ENCODE results near the gene ZDHHC22. TPM values are rescaled to one million over a fixed set of nuclear protein-coding genes. Genes with fewer than 3 reads are reported as not detected.
A peak's percentile ranks its signal among the peaks of the same experiment; 100 is the strongest.

Gene ZDHHC22
- total RNA-seq, 6 donors from 2014 or later: 0.06 TPM; not detected in 5

- no peak for TF ChIP-seq EP300 (IDR thresholded peaks at IDR 0.05)
- H3K27ac ChIP-seq: no peak overlapping the region
- peaks cover 0 to 14% (median 11%) of the 10 kb centered on the region in 4 donors for H3K9me3 ChIP-seq
- no peak overlapping the region for H3K4me3 ChIP-seq
- 86 to 89% methylated on average over 3 of the region's 3 CpGs for WGBS, 2 donors
- H3K27me3 ChIP-seq: no peaks in the 10 kb centered on the region
- H3K36me3 ChIP-seq: no peaks in the 10 kb centered on the region
- peaks cover 8 to 12% (median 10%) of the 10 kb centered on the region in 4 donors for H3K4me1 ChIP-seq
- ATAC-seq (ENCODE audit: low FRiP score in 2 of 2) (no peak), DNase-seq (no peak)
Observed at GRCh38 chr14:77092676-77093075, 48.9 kb downstream of the ZDHHC22 start.

DNA sequence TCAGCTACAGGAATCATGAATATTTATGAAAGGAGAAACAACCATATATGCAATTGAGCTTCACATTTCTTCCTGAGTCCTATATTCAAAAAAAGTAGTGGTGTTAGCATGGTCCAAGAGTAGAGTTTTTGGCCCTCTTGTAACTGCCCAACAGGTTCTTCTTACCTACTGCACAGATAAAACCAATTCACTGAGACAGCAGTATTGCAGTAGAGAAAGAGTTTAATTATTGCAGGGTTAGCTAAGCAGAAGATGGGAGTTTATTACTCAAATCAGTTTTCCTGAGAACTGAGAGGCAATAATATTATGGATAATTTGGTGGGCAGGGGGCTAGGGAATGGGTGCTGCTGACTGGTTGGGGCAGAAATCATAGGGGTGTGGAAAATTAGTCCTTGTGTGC lies 50.1 kb downstream of the ZDHHC22 start:
- Histone ChIP-seq H3K4me3 (no peak overlapping the region), H3K9me3 (peaks cover 0 to 14% (median 11%) of the 10 kb centered on the region in 4 donors), H3K27me3 (no peaks in the 10 kb centered on the region), H3K36me3 (no peaks in the 10 kb centered on the region), H3K27ac (no peak overlapping the region), H3K4me1 (peaks cover 2 to 5% (median 4%) of the 10 kb centered on the region in 4 donors)
- DNase-seq (no peak), ATAC-seq (ENCODE audit: low FRiP score in 2 of 2) (no peak)
- TF ChIP-seq POLR2A (IDR thresholded peaks at IDR 0.05) (no peak), POLR2AphosphoS5 (IDR thresholded peaks at IDR 0.05) (no peak)
- TF ChIP-seq, protein P1, sequence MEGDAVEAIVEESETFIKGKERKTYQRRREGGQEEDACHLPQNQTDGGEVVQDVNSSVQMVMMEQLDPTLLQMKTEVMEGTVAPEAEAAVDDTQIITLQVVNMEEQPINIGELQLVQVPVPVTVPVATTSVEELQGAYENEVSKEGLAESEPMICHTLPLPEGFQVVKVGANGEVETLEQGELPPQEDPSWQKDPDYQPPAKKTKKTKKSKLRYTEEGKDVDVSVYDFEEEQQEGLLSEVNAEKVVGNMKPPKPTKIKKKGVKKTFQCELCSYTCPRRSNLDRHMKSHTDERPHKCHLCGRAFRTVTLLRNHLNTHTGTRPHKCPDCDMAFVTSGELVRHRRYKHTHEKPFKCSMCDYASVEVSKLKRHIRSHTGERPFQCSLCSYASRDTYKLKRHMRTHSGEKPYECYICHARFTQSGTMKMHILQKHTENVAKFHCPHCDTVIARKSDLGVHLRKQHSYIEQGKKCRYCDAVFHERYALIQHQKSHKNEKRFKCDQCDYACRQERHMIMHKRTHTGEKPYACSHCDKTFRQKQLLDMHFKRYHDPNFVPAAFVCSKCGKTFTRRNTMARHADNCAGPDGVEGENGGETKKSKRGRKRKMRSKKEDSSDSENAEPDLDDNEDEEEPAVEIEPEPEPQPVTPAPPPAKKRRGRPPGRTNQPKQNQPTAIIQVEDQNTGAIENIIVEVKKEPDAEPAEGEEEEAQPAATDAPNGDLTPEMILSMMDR (IDR thresholded peaks at IDR 0.05): no peak

- H3K27ac ChIP-seq: peak overlapping the region; percentile 7 to 41 (median 30)
- no peak overlapping the region for H3K4me3 ChIP-seq
- peaks cover 0 to 15% (median 4%) of the 10 kb centered on the region in 4 donors for H3K4me1 ChIP-seq
- TF ChIP-seq, protein P1 (IDR thresholded peaks at IDR 0.05): no peak
- TF ChIP-seq EP300 (IDR thresholded peaks at IDR 0.05): no peak
- no peak for TF ChIP-seq POLR2AphosphoS5 (IDR thresholded peaks at IDR 0.05)
- no peak for TF ChIP-seq POLR2A (IDR thresholded peaks at IDR 0.05)
- DNase-seq (no peak), ATAC-seq (ENCODE audit: low FRiP score in 2 of 2) (no peak)
- no peaks in the 10 kb centered on the region for H3K27me3 ChIP-seq
- H3K9me3 ChIP-seq: peaks cover 0 to 14% (median 11%) of the 10 kb centered on the region in 4 donors
- H3K36me3 ChIP-seq: no peaks in the 10 kb centered on the region
- 74 to 88% methylated on average over 2 of the region's 2 CpGs for WGBS, 2 donors
Observed at GRCh38 chr14:77088645-77089044, 52.9 kb downstream of the ZDHHC22 start.

DNA sequence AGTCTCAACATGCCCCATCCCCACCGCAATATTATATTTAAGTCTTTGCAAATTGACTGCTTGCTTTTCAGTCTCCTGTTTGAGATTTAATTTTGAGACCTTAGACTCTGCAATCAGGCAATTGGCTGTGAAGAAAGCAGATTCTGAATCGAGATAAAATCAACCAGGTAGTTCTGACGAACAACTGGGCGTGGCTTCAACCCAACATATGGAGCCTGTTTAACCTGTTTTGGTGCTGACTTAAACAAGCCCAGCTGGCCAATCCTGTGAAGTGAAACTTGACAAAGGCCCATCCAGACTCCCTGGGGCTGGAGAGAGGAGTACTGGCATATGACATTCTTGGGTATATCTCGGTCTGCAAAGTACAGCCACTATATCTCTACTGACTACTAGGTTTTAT lies 53.4 kb downstream of the ZDHHC22 start:
- Histone ChIP-seq H3K36me3 (no peaks in the 10 kb centered on the region), H3K27me3 (no peaks in the 10 kb centered on the region), H3K4me3 (no peak overlapping the region), H3K9me3 (peaks cover 0 to 14% (median 11%) of the 10 kb centered on the region in 4 donors), H3K4me1 (peaks cover 2 to 15% (median 4%) of the 10 kb centered on the region in 4 donors), H3K27ac (peak overlapping the region; percentile 20 to 48 (median 36))
- DNase-seq: peak in 1 of 2 donors; percentile 84
- 65 to 69% methylated on average over 5 of the region's 5 CpGs for WGBS, 2 donors
- ATAC-seq (ENCODE audit: low FRiP score in 2 of 2): peak; percentile 31 to 71
- TF ChIP-seq, protein P1 (IDR thresholded peaks at IDR 0.05): no peak
- TF ChIP-seq EP300 (IDR thresholded peaks at IDR 0.05): no peak
- TF ChIP-seq POLR2A (IDR thresholded peaks at IDR 0.05): no peak
- TF ChIP-seq POLR2AphosphoS5 (IDR thresholded peaks at IDR 0.05): no peak

DNA sequence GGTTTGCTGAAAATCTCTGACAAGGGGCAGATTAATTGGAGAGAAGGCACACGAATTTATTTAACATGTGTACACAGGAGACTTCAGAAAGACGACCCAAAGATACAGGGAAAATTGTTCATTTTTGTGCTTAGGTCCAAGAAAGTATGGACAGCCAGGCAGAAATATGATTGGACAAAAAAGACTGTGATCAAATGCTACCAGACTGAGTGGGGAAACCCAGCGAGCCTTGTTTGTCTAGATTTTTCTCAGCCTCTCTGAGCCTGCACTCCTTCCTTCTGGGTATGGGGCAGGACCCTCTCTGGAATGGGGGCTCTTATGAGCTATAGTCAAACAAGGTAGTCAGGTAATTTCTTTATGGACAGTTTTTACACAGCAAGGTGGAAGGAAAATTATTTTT lies 54.0 kb downstream of the ZDHHC22 start:
- ATAC-seq (ENCODE audit: low FRiP score in 2 of 2): no peak
- TF ChIP-seq POLR2AphosphoS5 (IDR thresholded peaks at IDR 0.05): no peak
- TF ChIP-seq EP300 (IDR thresholded peaks at IDR 0.05): no peak
- TF ChIP-seq, protein P1 (IDR thresholded peaks at IDR 0.05): no peak
- no peak for TF ChIP-seq POLR2A (IDR thresholded peaks at IDR 0.05)
- no peaks in the 10 kb centered on the region for H3K36me3 ChIP-seq
- WGBS, 2 donors: 58 to 59% methylated on average over 3 of the region's 3 CpGs
- H3K27ac ChIP-seq: peak overlapping the region in 3 of 4 donors; percentile 20 to 48 (median 41)
- H3K4me3 ChIP-seq: no peak overlapping the region
- H3K4me1 ChIP-seq: peaks cover 3 to 15% (median 4%) of the 10 kb centered on the region in 4 donors
- no peak for DNase-seq
- peaks cover 0 to 14% (median 11%) of the 10 kb centered on the region in 4 donors for H3K9me3 ChIP-seq
- H3K27me3 ChIP-seq: no peaks in the 10 kb centered on the region
